Hypothalamus (tissue), 51 donors: Measurements from ENCODE around the gene RDH13.

Experiments used
- DNase-seq, 51 donors: peaks; one replicate each; lab custom pipeline; 2025; lab: John Stamatoyannopoulos, UW

Gene RDH13

DNA sequence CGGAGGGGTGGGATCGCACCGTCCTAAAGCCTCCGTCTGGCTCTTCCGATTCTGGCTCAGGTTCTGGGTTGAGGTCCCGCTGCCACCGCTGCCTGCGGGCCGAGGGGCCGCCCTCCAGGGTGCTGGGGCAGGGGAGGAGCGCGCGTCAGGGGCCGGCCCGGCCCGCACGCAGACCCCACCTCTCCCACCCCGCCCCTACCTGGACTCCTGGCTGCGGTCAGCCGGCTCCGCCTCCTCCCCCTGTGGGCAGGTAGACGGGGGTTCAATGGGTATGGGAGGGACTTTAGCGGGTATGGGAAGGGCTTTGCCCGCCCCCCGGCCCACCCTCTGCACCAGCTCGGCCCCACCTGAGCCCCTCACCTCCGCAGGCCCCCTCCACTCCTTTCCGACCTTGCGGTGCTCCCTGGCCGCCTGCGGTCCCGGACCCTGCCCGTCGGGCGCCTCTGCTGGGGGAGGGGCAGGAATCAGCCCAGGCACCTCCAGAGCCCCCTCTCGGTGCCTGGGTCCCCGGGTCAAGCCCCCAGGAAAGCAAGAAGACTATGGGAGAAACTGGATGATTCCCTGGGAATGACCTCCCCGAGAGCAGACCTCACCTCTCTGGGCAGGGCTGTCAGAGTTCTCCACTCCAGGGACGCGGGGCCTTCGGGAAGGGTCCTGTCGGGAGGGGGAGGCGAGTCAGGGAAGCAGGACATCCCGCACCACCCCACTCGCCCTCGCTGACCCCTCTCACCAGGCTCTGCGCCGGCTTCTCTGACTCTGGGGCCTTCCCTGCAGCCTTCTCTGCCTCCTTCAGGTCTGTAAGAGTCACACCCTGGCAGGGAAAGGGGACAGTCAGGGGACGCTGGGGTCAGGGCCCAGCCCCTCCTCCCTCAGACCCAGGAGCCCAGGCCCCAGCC is 29.7 kb upstream of the RDH13 start:
- no peak for DNase-seq

DNA sequence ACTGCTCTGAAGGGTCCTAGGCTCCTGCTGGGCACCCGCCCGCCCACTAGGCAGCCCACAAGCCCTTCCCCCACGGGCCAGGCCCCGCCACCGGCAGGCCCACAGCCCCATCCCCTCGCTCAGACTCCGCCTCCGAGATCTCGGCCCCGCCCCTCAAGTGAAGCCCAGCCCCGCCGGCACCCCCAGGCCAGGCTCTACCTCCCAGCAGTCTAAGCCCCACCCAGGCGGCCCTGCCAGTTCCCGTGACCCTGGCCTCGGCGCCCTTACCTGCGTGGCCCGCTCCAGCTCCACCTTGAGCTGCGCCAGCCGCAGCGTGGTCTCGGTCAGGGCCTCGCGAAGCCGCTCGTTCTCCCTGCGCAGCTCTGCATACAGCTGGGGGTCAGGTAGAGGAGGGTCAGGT is 29.0 kb upstream of the RDH13 start:
- DNase-seq = no peak

DNA sequence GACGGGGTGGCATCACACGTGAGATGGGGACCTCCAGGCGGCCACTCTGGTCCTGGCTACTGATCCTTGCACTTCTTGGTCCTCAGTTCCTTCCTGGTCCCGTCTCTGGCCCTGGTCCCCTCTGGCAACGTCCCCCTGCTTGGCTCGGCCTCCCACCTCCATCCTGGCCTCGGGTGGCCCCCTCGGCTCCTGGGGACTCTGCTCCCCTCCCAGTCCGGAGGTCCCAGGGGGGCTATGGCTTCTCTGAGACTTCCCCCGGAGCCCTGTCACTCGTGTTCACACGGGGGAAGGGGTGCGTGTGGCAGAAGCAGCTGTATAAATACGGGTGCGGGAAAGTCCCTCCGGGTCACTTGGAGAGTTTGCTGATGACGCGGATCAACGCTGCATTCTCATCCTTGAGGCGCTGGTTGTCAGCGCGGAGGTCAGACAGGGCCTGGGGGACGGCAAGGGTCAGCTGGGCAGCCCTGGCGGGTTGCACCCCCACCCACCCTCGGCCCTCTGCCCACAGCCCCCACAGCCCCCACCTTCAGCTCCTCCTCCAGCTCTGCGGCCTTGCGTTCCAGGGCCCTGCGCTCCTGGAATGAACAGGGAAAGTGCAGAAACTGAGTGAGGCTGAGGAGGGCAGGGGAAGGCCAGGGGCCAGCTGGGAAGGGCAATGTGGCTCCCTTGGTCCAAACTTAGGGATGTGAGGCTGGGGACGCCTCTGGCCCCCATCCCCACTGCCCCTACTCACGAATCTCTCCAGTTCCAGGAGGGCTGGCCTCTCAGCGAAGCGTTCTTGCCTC is 28.4 kb upstream of the RDH13 start:
- no peak for DNase-seq

DNA sequence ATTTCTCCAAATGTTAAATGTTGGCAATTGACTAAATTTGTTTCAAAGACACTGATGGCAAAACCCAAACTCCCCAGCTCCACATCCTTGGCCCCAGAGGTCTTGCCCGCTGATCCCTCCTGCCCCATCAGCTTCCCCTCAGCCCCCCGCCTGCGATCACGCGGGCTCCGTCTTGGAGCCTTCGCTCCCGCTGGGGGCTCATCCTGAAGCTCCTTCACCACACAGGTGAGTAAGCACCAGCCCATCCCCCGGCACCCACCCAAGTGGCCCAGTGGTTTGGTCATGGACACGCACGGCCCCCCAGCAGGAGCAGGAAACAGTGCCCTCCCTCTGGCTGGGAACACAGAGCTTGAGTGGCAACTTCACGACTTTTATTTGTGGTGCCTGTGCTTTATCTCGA is 27.6 kb upstream of the RDH13 start:
- no peak for DNase-seq

DNA sequence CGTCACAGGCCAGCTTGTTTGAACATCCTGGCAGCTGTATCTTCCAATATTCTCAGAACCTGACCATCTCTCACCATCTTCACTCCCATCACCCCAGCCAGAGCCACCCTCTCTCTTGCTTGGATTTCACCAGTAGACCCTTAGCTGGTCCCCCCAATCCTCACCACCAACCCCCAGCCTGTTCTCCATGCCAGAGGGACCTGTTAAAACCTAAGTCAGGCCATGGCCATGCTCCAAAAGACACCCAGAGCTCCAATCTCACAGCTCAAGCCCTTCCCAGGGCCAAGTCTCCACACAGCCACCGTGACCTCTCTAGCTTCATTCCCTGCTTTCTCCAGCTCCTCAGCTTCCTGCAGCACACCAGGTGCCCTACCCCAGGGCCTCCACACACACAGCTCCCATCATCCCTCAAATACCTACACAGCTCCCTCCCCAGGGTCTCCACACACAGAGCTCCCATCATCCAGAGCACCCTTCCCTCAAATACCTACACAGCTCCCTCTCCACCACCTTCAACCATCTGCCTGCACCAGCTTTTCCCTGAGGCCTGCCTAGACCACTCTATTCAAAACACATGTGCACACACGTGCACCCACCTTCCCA is 26.5 kb upstream of the RDH13 start:
- no peak for DNase-seq

DNA sequence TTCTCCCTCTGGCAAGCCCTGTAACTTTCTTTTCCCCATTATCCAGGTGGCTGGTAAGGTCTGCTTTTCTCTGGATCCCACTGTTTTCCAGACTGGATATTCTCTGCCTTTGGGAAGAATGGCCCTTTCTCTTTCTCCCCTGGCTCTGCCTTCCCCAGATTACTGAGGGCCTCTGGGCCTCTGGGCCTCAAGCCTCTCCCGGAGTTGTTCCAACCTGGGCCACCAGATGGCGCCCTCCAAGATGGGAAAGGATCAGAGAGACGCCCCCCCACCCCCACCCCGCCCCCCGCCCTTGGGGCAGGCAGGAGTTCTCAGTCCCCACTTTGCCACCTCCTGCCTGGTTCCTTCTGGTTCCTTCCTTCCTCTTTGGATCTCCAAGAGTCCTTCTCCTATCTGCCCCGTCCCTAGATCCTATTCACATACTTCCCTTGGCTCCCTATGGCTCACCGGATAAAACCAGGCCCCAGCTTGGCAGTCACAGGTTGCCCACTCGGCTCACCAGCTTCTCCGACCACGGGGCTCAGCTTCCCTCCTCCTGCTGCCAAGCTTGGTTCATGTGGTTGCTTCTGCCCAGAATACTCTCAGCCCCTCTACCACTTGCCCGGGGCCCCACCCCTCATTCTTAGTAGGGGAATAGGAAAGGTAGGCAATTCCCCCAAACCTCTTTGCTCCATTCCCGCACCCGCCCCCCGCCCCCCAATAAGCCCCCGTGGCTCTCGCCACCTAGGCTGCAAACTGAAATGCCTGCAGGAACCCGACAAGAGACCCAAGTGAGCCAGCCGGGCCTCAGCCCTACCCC is 25.8 kb upstream of the RDH13 start:
- peak in 39 of 51 donors; percentile 3 to 74 (median 40) for DNase-seq

DNA sequence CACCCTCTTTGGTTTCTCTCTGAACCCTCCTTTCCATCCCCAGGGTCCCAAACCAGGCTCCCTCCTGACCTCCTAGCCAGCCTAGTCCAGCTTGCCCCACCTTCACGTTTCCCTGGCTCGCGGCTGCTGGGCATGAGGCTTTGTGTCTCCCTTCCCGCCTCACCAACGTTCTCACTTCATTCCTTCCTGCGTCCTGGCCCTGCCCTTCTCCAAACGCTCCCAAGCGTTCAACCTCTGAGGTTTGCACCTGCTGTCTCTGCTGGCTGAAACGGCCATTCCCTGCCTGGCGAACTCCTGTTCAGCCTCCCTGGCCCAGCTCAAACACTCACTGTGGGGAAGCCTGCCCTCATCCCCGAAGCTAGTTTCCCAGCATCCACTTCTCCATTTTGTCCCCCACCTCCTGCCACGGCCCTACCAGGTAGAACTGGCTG is 25.1 kb upstream of the RDH13 start:
- no peak for DNase-seq

- DNase-seq = no peak
These were observed 24.6 kb upstream of the RDH13 start for GRCh38 chr19:55087542-55087901.

DNA sequence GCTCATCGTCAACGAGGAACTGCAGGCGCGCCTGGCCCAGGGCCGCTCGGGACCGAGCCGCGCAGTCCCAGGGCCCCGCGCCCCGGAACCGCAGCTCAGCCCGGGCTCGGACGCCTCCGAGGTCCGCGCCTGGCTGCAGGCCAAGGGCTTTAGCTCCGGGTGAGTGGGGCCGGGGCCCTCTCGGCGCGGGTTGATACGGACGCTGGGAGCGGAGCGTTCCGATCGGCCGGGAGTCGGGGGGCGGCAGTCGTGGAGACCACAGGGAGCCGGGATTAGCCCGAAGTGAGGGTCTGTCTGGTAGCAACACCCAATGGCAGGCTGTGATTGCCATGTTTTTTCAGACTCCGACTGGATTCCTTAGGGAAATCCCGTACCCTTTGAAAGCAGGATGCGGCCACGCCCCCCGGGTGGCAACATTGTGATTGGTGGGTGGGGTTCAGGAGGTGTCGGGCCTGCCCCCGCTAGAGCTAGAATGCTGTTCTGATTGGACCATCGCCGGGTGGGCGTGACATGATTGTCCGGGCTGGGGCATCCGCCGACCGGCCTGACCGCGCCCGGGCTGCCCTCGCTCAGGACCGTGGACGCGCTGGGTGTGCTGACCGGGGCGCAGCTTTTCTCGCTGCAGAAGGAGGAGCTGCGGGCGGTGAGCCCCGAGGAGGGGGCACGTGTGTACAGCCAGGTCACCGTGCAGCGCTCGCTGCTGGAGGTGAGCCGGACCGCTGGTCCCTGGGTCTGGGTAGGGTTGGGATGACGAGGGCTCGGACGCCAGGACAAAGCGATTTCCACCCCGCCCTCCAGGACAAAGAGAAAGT is 24.0 kb upstream of the RDH13 start:
- peak in 50 of 51 donors; percentile 5 to 89 (median 60) for DNase-seq

DNA sequence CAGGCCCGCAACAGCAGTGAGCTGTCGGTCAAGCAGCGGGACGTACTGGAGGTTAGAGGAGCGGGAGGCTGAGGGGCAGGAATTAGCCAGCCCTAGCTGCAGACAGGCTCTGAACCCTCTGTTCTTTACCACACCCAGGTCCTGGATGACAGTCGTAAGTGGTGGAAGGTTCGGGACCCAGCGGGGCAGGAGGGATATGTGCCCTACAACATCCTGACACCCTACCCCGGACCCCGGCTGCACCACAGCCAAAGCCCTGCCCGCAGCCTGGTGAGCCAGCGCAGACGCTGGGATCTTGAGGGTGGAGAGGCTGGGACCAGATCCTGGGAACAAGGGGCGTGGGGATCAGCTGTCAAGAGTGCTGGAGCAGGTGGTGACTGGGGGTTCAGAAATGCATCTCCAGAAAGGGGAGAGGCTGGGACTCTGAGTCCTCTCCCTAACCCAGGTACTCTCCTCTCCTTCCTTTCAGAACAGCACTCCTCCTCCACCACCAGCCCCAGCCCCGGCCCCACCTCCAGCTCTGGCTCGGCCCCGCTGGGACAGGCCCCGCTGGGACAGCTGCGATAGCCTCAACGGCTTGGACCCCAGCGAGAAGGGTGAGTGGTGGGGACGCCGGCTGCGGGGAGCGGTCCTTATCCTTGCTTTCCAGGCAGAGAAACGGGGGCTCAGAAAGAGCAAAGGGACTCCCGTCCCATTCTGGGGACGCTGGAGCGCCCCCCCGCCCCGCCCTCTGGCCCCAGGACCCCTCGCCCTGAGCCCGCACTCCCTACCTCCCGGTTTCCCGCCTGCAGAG is 23.2 kb upstream of the RDH13 start:
- DNase-seq = no peak

- no peak for DNase-seq
These were observed 21.5 kb upstream of the RDH13 start for GRCh38 chr19:55084416-55084815.

GRCh38 chr19:55083004-55083850 is 20.3 kb upstream of the RDH13 start:
- no peak for DNase-seq

DNA sequence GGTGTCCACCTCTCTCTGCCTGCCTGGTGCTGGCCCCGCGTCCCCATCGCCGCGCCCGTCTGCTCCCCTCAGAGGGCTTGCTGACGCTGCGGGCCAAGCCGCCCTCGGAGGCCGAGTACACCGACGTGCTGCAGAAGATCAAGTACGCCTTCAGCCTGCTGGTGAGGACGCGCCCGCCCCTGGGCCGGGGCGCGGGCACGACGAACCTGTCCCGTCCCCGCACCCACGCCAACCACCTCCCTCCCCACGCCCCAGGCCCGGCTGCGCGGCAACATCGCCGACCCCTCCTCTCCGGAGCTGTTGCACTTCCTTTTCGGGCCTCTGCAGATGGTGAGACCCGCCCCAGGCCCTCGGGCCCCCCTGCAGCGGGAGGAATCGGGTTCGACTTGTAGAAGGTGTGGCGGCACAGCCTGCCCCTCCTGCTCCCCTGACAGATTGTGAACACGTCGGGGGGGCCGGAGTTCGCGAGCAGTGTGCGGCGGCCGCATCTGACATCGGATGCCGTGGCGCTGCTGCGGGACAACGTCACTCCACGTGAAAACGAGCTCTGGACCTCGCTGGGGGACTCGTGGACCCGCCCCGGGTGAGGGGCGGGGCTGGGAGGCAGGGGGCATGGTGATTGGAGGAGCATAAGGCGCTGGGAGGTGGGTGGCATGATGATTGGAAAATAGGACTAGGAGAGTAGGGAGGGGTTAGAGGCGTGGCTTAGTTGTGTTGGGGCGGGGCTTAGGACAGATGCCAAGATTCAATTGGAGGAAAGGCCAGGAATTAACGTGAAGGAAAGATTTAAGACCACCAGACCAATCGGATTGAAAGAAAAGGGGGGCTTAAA is 19.3 kb upstream of the RDH13 start:
- DNase-seq = no peak

DNA sequence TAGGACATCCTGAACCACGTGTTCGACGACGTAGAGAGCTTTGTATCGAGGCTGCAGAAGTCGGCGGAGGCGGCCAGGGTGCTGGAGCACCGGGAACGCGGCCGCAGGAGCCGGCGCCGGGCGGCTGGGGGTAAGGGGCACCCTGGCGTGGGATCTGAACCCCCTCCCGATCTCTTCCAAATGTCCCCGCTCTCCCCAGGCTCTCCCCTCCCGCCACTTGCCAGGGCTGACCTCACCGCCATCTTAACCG is 18.7 kb upstream of the RDH13 start:
- DNase-seq = no peak

- peak in 7 of 51 donors; percentile 13 to 25 (median 19) for DNase-seq
These were observed 18.2 kb upstream of the RDH13 start for GRCh38 chr19:55080968-55081769.
